ENCODE data around the gene BCAS1.

- TF ChIP-seq POLR2AphosphoS5 (IDR thresholded peaks at IDR 0.05; ENCODE audit: low read depth, low read length) (no peak), POLR2A (IDR thresholded peaks at IDR 0.05; ENCODE audit: low read depth, low read length) (no peak), TAF1 (IDR thresholded peaks at IDR 0.05; ENCODE audit: borderline replicate concordance, low read depth, low read length) (no peak)
Measured at GRCh38 chr20:54084727-54085388, 14.5 kb upstream of the BCAS1 start.

Data from GM12892 (cell line).